HG03565 (cell line): ENCODE data around the gene SGK2.

ENCODE experiments used
- ATAC-seq: cut with Tn5 transposase; IDR thresholded peaks from one replicate; pipeline ENCODE4 v1.9.1; 2021; ENCODE audit warnings: mild to moderate bottlenecking, moderate library complexity; ENCODE audit not compliant: unreplicated experiment

The SGK2 gene

GRCh38 chr20:43558412-43559146 is at the start of gene SGK2:
TSS of gene SGK2 (plus strand) at chr20:43559027. CDS start at chr20:43566496, 7,469 bp downstream.
- ATAC-seq, result no peak

GRCh38 chr20:43511879-43512278 is 46.9 kb upstream of the SGK2 start:
- ATAC-seq, result no peak

- no peak for ATAC-seq
These were observed 45.4 kb upstream of the SGK2 start for GRCh38 chr20:43513372-43513930.

- ATAC-seq, result peak; percentile 76
These were observed 44.7 kb upstream of the SGK2 start for GRCh38 chr20:43513931-43514647.

GRCh38 chr20:43514648-43514999 is 44.2 kb upstream of the SGK2 start:
- ATAC-seq, result peak; percentile 4

- ATAC-seq, result no peak
These were observed 43.2 kb upstream of the SGK2 start for GRCh38 chr20:43515628-43516027.

GRCh38 chr20:43516251-43516824 is 42.5 kb upstream of the SGK2 start:
- no peak for ATAC-seq

GRCh38 chr20:43520074-43520630 is 38.7 kb upstream of the SGK2 start:
- no peak for ATAC-seq

- no peak for ATAC-seq
These were observed 33.8 kb upstream of the SGK2 start for GRCh38 chr20:43525021-43525420.

GRCh38 chr20:43528258-43528875 is 30.5 kb upstream of the SGK2 start:
- ATAC-seq, result no peak

GRCh38 chr20:43529051-43529450 is 29.8 kb upstream of the SGK2 start:
- ATAC-seq, result no peak

GRCh38 chr20:43529457-43530153 is 29.2 kb upstream of the SGK2 start:
- no peak for ATAC-seq

- ATAC-seq, result no peak
These were observed 28.3 kb upstream of the SGK2 start for GRCh38 chr20:43530321-43531090.

- ATAC-seq, result no peak
These were observed 27.8 kb upstream of the SGK2 start for GRCh38 chr20:43531091-43531443.

GRCh38 chr20:43532416-43533055 is 26.3 kb upstream of the SGK2 start:
- no peak for ATAC-seq

- ATAC-seq, result no peak
These were observed 25.8 kb upstream of the SGK2 start for GRCh38 chr20:43533060-43533459.

GRCh38 chr20:43534016-43534415 is 24.8 kb upstream of the SGK2 start:
- no peak for ATAC-seq

- ATAC-seq, result no peak
These were observed 24.0 kb upstream of the SGK2 start for GRCh38 chr20:43534791-43535350.
